IPS-NIHi11 (cell line): ENCODE results near the gene KCNJ12.
"Not testable (repeated sequence)": the region's sequence is repeated elsewhere in the genome, so short reads cannot be mapped to it uniquely, and the experiment has no call there.

Source experiments
- DNase-seq: peaks from one replicate; pipeline ENCODE4 v3.0.0; 2012; ENCODE audit warnings: mixed read lengths, low spot score

Gene KCNJ12

GRCh38 chr17:21349358-21350050, 26.7 kb upstream of the KCNJ12 start:
- DNase-seq, result not testable (repeated sequence)

- not testable (repeated sequence) for DNase-seq
These were observed 25.7 kb upstream of the KCNJ12 start for GRCh38 chr17:21350495-21350894.

GRCh38 chr17:21351366-21352065, 24.6 kb upstream of the KCNJ12 start:
- no peak for DNase-seq

GRCh38 chr17:21352221-21352980, 23.8 kb upstream of the KCNJ12 start:
- DNase-seq, result no peak

- DNase-seq, result no peak
These were observed 23.2 kb upstream of the KCNJ12 start for GRCh38 chr17:21352981-21353265.

GRCh38 chr17:21353326-21354010, 22.7 kb upstream of the KCNJ12 start:
- no peak for DNase-seq

- DNase-seq, result no peak
These were observed 21.3 kb upstream of the KCNJ12 start for GRCh38 chr17:21354796-21355385.

GRCh38 chr17:21355586-21355985, 20.6 kb upstream of the KCNJ12 start:
- no peak for DNase-seq

GRCh38 chr17:21356537-21357127, 19.5 kb upstream of the KCNJ12 start:
- no peak for DNase-seq

GRCh38 chr17:21357281-21357680, 18.9 kb upstream of the KCNJ12 start:
- DNase-seq, result no peak

GRCh38 chr17:21357696-21358656, 18.2 kb upstream of the KCNJ12 start:
- no peak for DNase-seq

- no peak for DNase-seq
These were observed 17.3 kb upstream of the KCNJ12 start for GRCh38 chr17:21358682-21359482.

GRCh38 chr17:21359483-21359840, 16.7 kb upstream of the KCNJ12 start:
- DNase-seq, result no peak

GRCh38 chr17:21360048-21360447, 16.1 kb upstream of the KCNJ12 start:
- DNase-seq, result no peak

- no peak for DNase-seq
These were observed 14.9 kb upstream of the KCNJ12 start for GRCh38 chr17:21361020-21361809.

- no peak for DNase-seq
These were observed 13.7 kb upstream of the KCNJ12 start for GRCh38 chr17:21362331-21362931.

- DNase-seq, result no peak
These were observed 12.1 kb upstream of the KCNJ12 start for GRCh38 chr17:21363776-21364642.

GRCh38 chr17:21365016-21365415, 11.1 kb upstream of the KCNJ12 start:
- no peak for DNase-seq
